Aorta (tissue), 5 donors: Measurements from ENCODE around the gene ZNF592. TPM values are rescaled to one million over a fixed set of nuclear protein-coding genes. Genes with fewer than 3 reads are reported as not detected.

Experiments used
- ATAC-seq: fragments of 200-7000 bp; cut with Tn5 transposase; one replicate; pipeline ENCODE4 v1.9.1; 2022; ENCODE audit warnings: moderate library complexity; ENCODE audit not compliant: low FRiP score
- DNase-seq, 2 donors: peaks; one replicate each; pipeline ENCODE4 v3.0.0-alpha.2; 2020
- H3K27ac ChIP-seq, 2 donors: one replicate each; pipeline ENCODE4 v1.5.1; 2013; ENCODE audit warnings: low read length in 2 of 2, mild to moderate bottlenecking in 2 of 2, moderate library complexity in 2 of 2, control low read depth in 1 of 2, inconsistent platforms in 1 of 2, low read depth in 1 of 2
- H3K27me3 ChIP-seq, 2 donors: one replicate each; pipeline ENCODE4 v1.6.1; 2013; ENCODE audit warnings: control low read depth in 1 of 2, low read length in 1 of 2, mild to moderate bottlenecking in 1 of 2, moderate library complexity in 1 of 2; ENCODE audit not compliant: insufficient read depth in 2 of 2, control insufficient read depth in 1 of 2
- H3K36me3 ChIP-seq, 2 donors: one replicate each; pipeline ENCODE4 v1.6.1; 2013; ENCODE audit warnings: control low read depth in 1 of 2, low read length in 1 of 2, mild to moderate bottlenecking in 1 of 2; ENCODE audit not compliant: insufficient read depth in 2 of 2, control insufficient read depth in 1 of 2
- H3K4me1 ChIP-seq, 2 donors: one replicate each; pipeline ENCODE4 v1.6.1; 2013; ENCODE audit warnings: low read length in 2 of 2, control low read depth in 1 of 2, mild to moderate bottlenecking in 1 of 2, moderate library complexity in 1 of 2; ENCODE audit not compliant: insufficient read depth in 2 of 2, control insufficient read depth in 1 of 2
- H3K4me3 ChIP-seq, 2 donors: one replicate each; pipeline ENCODE4 v1.5.1; 2013; ENCODE audit warnings: low read length in 2 of 2, control low read depth in 1 of 2, mild to moderate bottlenecking in 1 of 2
- H3K9me3 ChIP-seq: one replicate; pipeline ENCODE4 v1.6.1; 2013; ENCODE audit warnings: mild to moderate bottlenecking, low read length; ENCODE audit not compliant: control insufficient read depth
- WGBS, 2 donors: extraction: QIAGEN DNeasy Blood & Tissue Kit; methylation state at CpG; one replicate each; pipeline ENCODE4 v1.1.7; 2013; 5-methylcytosine and 5-hydroxymethylcytosine counted together
- intact Hi-C, 2 donors: fragments of 100-400 bp; cut with DNase I; formaldehyde crosslinking; loops; one replicate each; pipeline versions ENCODE4 v1.14.2 to v1.15.0; 2022
- polyA plus RNA-seq, 2 donors: library from polyadenylated mRNA; stranded (reverse); fragments of 200-250 nt; gene quantifications; one replicate each; pipeline ENCODE4 v1.2.3, GENCODE V29; 2013
- total RNA-seq, 2 donors: library from RNA; stranded (reverse); fragmentation: NEBNext Ultra II Directional; extraction: Animal tissue kit (Norgen Biotek cat#: 25700); gene quantifications; one replicate each; pipeline ENCODE4 v1.2.1, GENCODE V29; 2021
- donor health status: healthy with polysubstance abuse.
- donor health status: Bipolar disorder and iron deficiency.
- donor health status: DM: no; HTN: no; CAD: no.
- donor health status: DM: no; HTN: no; CAD: no.
- donor health status: DM: yes; HTN: yes; CAD: no.

Gene ZNF592
- total and polyA plus RNA-seq, 4 donors: 6.8 to 35.8 (median 19.2) TPM

DNA sequence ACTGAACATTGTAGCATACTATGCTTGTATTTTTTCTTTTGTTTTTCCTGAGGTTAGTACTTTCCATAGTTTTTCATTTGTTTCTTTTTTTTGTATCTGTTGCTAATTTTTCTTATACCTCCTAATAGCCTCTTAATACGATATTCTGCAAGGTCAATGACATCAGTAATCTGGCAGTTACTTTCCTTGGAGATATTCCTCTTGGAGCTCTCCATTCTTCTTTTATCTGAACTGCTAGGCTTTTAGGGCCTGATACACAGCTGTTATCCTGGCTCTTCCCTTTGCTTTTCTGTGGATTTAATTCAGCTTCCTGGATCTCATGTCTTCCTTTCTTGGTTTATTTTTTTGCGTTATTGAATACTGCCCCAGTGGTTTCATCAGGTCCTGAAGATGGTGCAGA is 81.6 kb downstream of the ZNF592 start:
- intact Hi-C loops: no loop called here
- H3K4me1 ChIP-seq: peaks cover 0 to 4% of the 10 kb centered on the region in 2 donors
- no peak for DNase-seq
- H3K9me3 ChIP-seq: no peaks in the 10 kb centered on the region
- H3K36me3 ChIP-seq: no peaks in the 10 kb centered on the region
- ATAC-seq: no peak
- no peak overlapping the region for H3K4me3 ChIP-seq
- H3K27me3 ChIP-seq: no peaks in the 10 kb centered on the region
- WGBS, 2 donors: 53 to 55% methylated on average over 2 of the region's 2 CpGs
- no peak overlapping the region for H3K27ac ChIP-seq

- WGBS, 2 donors: 75 to 79% methylated on average over 5 of the region's 5 CpGs
- H3K4me1 ChIP-seq: peaks cover 0 to 4% of the 10 kb centered on the region in 2 donors
- ATAC-seq (peak; percentile 43), DNase-seq (no peak)
- H3K9me3 ChIP-seq: no peaks in the 10 kb centered on the region
- no peaks in the 10 kb centered on the region for H3K36me3 ChIP-seq
- intact Hi-C loops: no loop called here
- H3K27ac ChIP-seq: no peak overlapping the region
- H3K27me3 ChIP-seq: no peaks in the 10 kb centered on the region
- H3K4me3 ChIP-seq: no peak overlapping the region
Observed at GRCh38 chr15:84831028-84831427, 82.6 kb downstream of the ZNF592 start.

- no peak for ATAC-seq
- Histone ChIP-seq H3K4me3 (no peak overlapping the region), H3K36me3 (no peaks in the 10 kb centered on the region), H3K9me3 (no peaks in the 10 kb centered on the region), H3K27ac (no peak overlapping the region), H3K4me1 (peaks cover 0 to 4% of the 10 kb centered on the region in 2 donors), H3K27me3 (no peaks in the 10 kb centered on the region)
- intact Hi-C loops: no loop called here
- DNase-seq: no peak
- WGBS, 2 donors: 79% methylated on average over 2 of the region's 2 CpGs
Observed at GRCh38 chr15:84831613-84832012, 83.2 kb downstream of the ZNF592 start.

- 81 to 88% methylated on average over 2 of the region's 2 CpGs for WGBS, 2 donors
- Histone ChIP-seq H3K27ac (peak overlapping the region in 1 of 2 donors; percentile 13), H3K4me3 (no peak overlapping the region), H3K36me3 (peaks cover 0 to 2% of the 10 kb centered on the region in 2 donors), H3K27me3 (no peaks in the 10 kb centered on the region), H3K4me1 (peaks cover 0 to 4% of the 10 kb centered on the region in 2 donors), H3K9me3 (no peaks in the 10 kb centered on the region)
- intact Hi-C loops: no loop called here
- DNase-seq: no peak
- no peak for ATAC-seq
Observed at GRCh38 chr15:84832448-84833040, 84.2 kb downstream of the ZNF592 start.

GRCh38 chr15:84833447-84834228 is 85.2 kb downstream of the ZNF592 start:
- ATAC-seq: no peak
- Histone ChIP-seq H3K27me3 (no peaks in the 10 kb centered on the region), H3K27ac (peak overlapping the region in 1 of 2 donors; percentile 19), H3K4me1 (peaks cover 0 to 3% of the 10 kb centered on the region in 2 donors), H3K9me3 (no peaks in the 10 kb centered on the region), H3K4me3 (no peak overlapping the region), H3K36me3 (peaks cover 0 to 2% of the 10 kb centered on the region in 2 donors)
- no peak for DNase-seq
- intact Hi-C loops: no loop called here
- 56 to 57% methylated on average over 4 of the region's 4 CpGs for WGBS, 2 donors

- Histone ChIP-seq H3K4me1 (peaks cover 0 to 2% of the 10 kb centered on the region in 2 donors), H3K9me3 (no peaks in the 10 kb centered on the region), H3K27me3 (no peaks in the 10 kb centered on the region), H3K36me3 (peaks cover 0 to 2% of the 10 kb centered on the region in 2 donors), H3K27ac (no peak overlapping the region), H3K4me3 (no peak overlapping the region)
- ATAC-seq: no peak
- WGBS, 2 donors: 80% methylated on average over 4 of the region's 4 CpGs
- no peak for DNase-seq
- intact Hi-C loops: no loop called here
Observed at GRCh38 chr15:84834229-84834955, 86.0 kb downstream of the ZNF592 start.

- DNase-seq: no peak
Observed at GRCh38 chr15:84834969-84835368, 86.6 kb downstream of the ZNF592 start.

DNA sequence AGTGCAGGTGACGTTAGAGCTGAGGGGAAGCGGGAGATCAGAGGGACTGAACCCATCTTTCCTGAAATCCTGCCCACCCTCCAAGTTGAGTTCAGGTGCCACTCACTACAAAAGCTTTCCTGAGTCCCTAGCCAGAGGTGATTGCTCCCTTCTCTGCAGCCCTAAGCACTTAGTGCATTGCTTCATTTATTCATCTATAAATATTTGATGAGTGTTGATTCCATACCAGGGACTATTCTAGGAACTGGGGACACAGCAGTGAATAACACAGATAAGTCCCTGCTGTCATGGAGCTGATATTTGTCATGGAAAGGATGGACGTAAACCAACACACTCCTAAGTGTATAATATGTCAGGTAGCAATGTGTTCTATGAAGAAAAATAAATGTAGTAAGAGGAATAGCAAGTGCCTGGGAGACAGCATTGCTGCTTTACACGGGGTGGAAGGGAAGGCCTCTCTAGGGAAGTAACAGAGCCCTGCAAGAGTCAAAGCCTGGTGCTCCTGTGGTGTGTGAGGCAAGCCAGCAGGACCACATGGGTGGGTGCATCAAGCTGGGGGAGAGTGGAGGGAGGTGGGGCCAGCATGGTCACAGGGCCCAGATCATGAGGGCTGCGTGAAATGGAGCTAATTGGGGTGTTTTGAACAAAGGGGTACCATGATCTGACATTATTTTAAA is 87.4 kb downstream of the ZNF592 start:
- intact Hi-C loops: no loop called here
- Histone ChIP-seq H3K4me3 (no peak overlapping the region), H3K27ac (peak overlapping the region in 1 of 2 donors; percentile 5), H3K27me3 (no peaks in the 10 kb centered on the region), H3K36me3 (peaks cover 0 to 3% of the 10 kb centered on the region in 2 donors), H3K4me1 (no peaks in the 10 kb centered on the region), H3K9me3 (no peaks in the 10 kb centered on the region)
- ATAC-seq (no peak), DNase-seq (no peak)
- 71 to 83% methylated on average over 5 of the region's 5 CpGs for WGBS, 2 donors

More at GRCh38 chr15:84834969-84835368, 86.6 kb downstream of the ZNF592 start:
- peak overlapping the region in 1 of 2 donors; percentile 4 for H3K27ac ChIP-seq
- H3K27me3 ChIP-seq: no peaks in the 10 kb centered on the region
- intact Hi-C loops: no loop called here
- ATAC-seq: no peak
- H3K9me3 ChIP-seq: no peaks in the 10 kb centered on the region
- H3K4me1 ChIP-seq: peaks cover 0 to 2% of the 10 kb centered on the region in 2 donors
- 74 to 81% methylated on average over 5 of the region's 5 CpGs for WGBS, 2 donors
- no peak overlapping the region for H3K4me3 ChIP-seq
- peaks cover 0 to 3% of the 10 kb centered on the region in 2 donors for H3K36me3 ChIP-seq
